OCI-LY3 (cell line): ENCODE data around the gene TAF1B.

Experiments
- H2AFZ ChIP-seq: fragments of 200-600, 300-600 bp; shearing (Covaris generic); 2 replicates; pipeline ENCODE4 v1.6.0; 2014; ENCODE audit warnings: antibody characterized with exemption, low read depth, low read length
- H3K27ac ChIP-seq: fragments of 200-600, 300-600 bp; sonication (generic); 2 replicates; pipeline ENCODE4 v1.5.1; 2014; ENCODE audit warnings: mild to moderate bottlenecking, low read length, moderate library complexity, mixed read lengths
- H3K27me3 ChIP-seq: fragments of 200-600, 300-600 bp; sonication (generic); 2 replicates; pipeline ENCODE4 v1.6.1; 2014; ENCODE audit warnings: low read depth, low read length, mixed read lengths
- H3K36me3 ChIP-seq: fragments of 200-600, 300-600 bp; sonication (generic); replicated peaks from 2 replicates; pipeline ENCODE3; 2014; ENCODE audit warnings: low read depth, low read length, mixed read lengths
- H3K4me1 ChIP-seq: fragments of 300-600, 200-600 bp; sonication (generic); 2 replicates; pipeline ENCODE4 v1.6.1; 2014; ENCODE audit warnings: low read length, mixed read lengths
- H3K4me2 ChIP-seq: fragments of 200-600, 300-600 bp; sonication (generic); 2 replicates; pipeline ENCODE4 v1.6.1; 2014; ENCODE audit warnings: low read length, mixed read lengths
- H3K4me3 ChIP-seq: fragments of 300-600, 200-600 bp; sonication (generic); 2 replicates; pipeline ENCODE4 v1.5.1; 2014; ENCODE audit warnings: antibody characterized with exemption, mild to moderate bottlenecking, low read length, moderate library complexity
- H3K79me2 ChIP-seq: fragments of 300-600, 200-600 bp; shearing (Covaris generic); 2 replicates; pipeline ENCODE4 v1.6.1; 2014; ENCODE audit warnings: mild to moderate bottlenecking, low read length, mixed read lengths
- H3K9ac ChIP-seq: fragments of 300-600, 200-600 bp; shearing (Covaris generic); 2 replicates; pipeline ENCODE4 v1.6.0; 2014; ENCODE audit warnings: mild to moderate bottlenecking, low read length, moderate library complexity
- H3K9me3 ChIP-seq: fragments of 200-600, 300-600 bp; shearing (Covaris generic); 2 replicates; pipeline ENCODE4 v1.6.1; 2014; ENCODE audit warnings: low read length, mixed read lengths; ENCODE audit not compliant: insufficient read depth
- H4K20me1 ChIP-seq: fragments of 200-600, 300-600 bp; sonication (generic); 2 replicates; pipeline ENCODE4 v1.6.1; 2016; ENCODE audit warnings: low read length, mixed read lengths; ENCODE audit not compliant: insufficient read depth
- CTCF ChIP-seq: fragments of 200-600, 300-600 bp; sonication (generic); IDR thresholded peaks from 2 replicates; pipeline ENCODE4 v1.5.1; 2014; ENCODE audit warnings: antibody characterized with exemption, low read length, low read depth
- EZH2phosphoT487 ChIP-seq: fragments of 200-600 bp; shearing (Covaris generic); IDR thresholded peaks from 2 replicates; pipeline ENCODE4 v1.6.1; 2018; ENCODE audit warnings: antibody characterized with exemption, mixed run types, low read depth

TAF1B gene

GRCh38 chr2:9975328-9975727, 132.1 kb downstream of the TAF1B start:
- Histone ChIP-seq H3K4me3 (no peak overlapping the region), H3K4me1 (no peaks in the 10 kb centered on the region), H3K4me2 (no peak overlapping the region), H4K20me1 (no peaks in the 10 kb centered on the region), H3K27me3 (no peaks in the 10 kb centered on the region), H3K36me3 (peaks cover 4% of the 10 kb centered on the region), H3K9ac (no peak overlapping the region), H2AFZ (no peak overlapping the region), H3K79me2 (no peaks in the 10 kb centered on the region), H3K9me3 (no peaks in the 10 kb centered on the region), H3K27ac (no peak overlapping the region)
- no peak for TF ChIP-seq EZH2phosphoT487

- H3K36me3 ChIP-seq = peaks cover 4% of the 10 kb centered on the region
- H3K9me3 ChIP-seq = no peaks in the 10 kb centered on the region
- no peaks in the 10 kb centered on the region for H3K4me1 ChIP-seq
- no peaks in the 10 kb centered on the region for H3K27me3 ChIP-seq
- no peak overlapping the region for H3K4me3 ChIP-seq
- no peak for TF ChIP-seq EZH2phosphoT487
- no peak for TF ChIP-seq CTCF
- H3K4me2 ChIP-seq = no peak overlapping the region
- no peak overlapping the region for H3K27ac ChIP-seq
- no peak overlapping the region for H3K9ac ChIP-seq
- no peak overlapping the region for H2AFZ ChIP-seq
- no peaks in the 10 kb centered on the region for H3K79me2 ChIP-seq
- no peaks in the 10 kb centered on the region for H4K20me1 ChIP-seq
Measured at GRCh38 chr2:9975805-9976447, 132.7 kb downstream of the TAF1B start.

- Histone ChIP-seq H2AFZ (no peak overlapping the region), H3K9me3 (no peaks in the 10 kb centered on the region), H3K4me1 (peaks cover 7% of the 10 kb centered on the region; the same call in 1 of the 2 replicates), H3K79me2 (no peaks in the 10 kb centered on the region), H3K9ac (no peak overlapping the region), H3K4me2 (no peak overlapping the region), H3K4me3 (no peak overlapping the region), H3K36me3 (peaks cover 4% of the 10 kb centered on the region), H4K20me1 (no peaks in the 10 kb centered on the region), H3K27me3 (no peaks in the 10 kb centered on the region), H3K27ac (no peak overlapping the region)
- TF ChIP-seq CTCF (no peak), EZH2phosphoT487 (no peak)
Measured at GRCh38 chr2:9979977-9980376, 136.7 kb downstream of the TAF1B start.

DNA sequence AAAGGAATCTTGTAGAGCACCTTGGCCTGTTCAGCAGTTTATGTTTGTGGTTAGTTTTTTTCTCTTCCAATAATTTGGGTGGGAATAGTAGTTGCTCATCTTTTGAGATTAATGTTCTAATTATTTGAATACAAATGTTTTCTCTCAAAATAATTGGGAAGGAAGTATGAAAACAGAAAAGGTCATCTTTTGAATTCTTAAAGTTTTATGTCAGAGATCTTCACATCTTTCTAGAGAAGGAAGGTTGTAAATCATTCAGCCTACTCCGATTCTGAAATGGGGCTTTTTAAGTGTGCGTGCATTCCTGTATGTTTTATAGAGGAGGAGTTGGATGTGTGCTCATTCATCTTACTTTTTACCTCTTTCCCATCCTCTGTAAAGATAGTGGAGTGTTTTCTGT, 137.2 kb downstream of the TAF1B start:
- Histone ChIP-seq H2AFZ (no peak overlapping the region), H3K36me3 (peaks cover 4% of the 10 kb centered on the region), H3K4me2 (no peak overlapping the region), H3K9ac (no peak overlapping the region), H3K27ac (no peak overlapping the region), H3K79me2 (no peaks in the 10 kb centered on the region), H3K27me3 (no peaks in the 10 kb centered on the region), H3K4me3 (no peak overlapping the region), H3K4me1 (peaks cover 7% of the 10 kb centered on the region; the same call in 1 of the 2 replicates), H4K20me1 (no peaks in the 10 kb centered on the region), H3K9me3 (no peaks in the 10 kb centered on the region)
- TF ChIP-seq CTCF (no peak), EZH2phosphoT487 (no peak)
